HG03039 (cell line): ENCODE results near the gene FBXO48.
"Not testable (repeated sequence)": the region's sequence is repeated elsewhere in the genome, so short reads cannot be mapped to it uniquely, and the experiment has no call there.

Experiments
- ATAC-seq: cut with Tn5 transposase; IDR thresholded peaks from one replicate; pipeline ENCODE4 v1.9.1; 2021; ENCODE audit warnings: mild to moderate bottlenecking, moderate library complexity; ENCODE audit not compliant: unreplicated experiment

FBXO48 gene

GRCh38 chr2:68472796-68473414 is 5.8 kb upstream of the FBXO48 start:
- ATAC-seq = no peak

- no peak for ATAC-seq
These were observed 4.3 kb upstream of the FBXO48 start for GRCh38 chr2:68471385-68471784.

- no peak for ATAC-seq
These were observed 2.8 kb upstream of the FBXO48 start for GRCh38 chr2:68469935-68470334.

GRCh38 chr2:68468801-68469200 is 1.7 kb upstream of the FBXO48 start:
- ATAC-seq = no peak

- ATAC-seq = no peak
These were observed 367 bp downstream of the FBXO48 start for GRCh38 chr2:68466778-68467076.

- no peak for ATAC-seq
These were observed 725 bp downstream of the FBXO48 start for GRCh38 chr2:68466361-68466777.

GRCh38 chr2:68465081-68465916 is 1.8 kb downstream of the FBXO48 start:
- no peak for ATAC-seq

- ATAC-seq = no peak
These were observed 2.4 kb downstream of the FBXO48 start for GRCh38 chr2:68464651-68465050.

- ATAC-seq = no peak
These were observed 3.7 kb downstream of the FBXO48 start for GRCh38 chr2:68463287-68463877.

GRCh38 chr2:68458981-68459380 is 8.1 kb downstream of the FBXO48 start:
- no peak for ATAC-seq

- no peak for ATAC-seq
These were observed 10.9 kb downstream of the FBXO48 start for GRCh38 chr2:68456198-68456597.

GRCh38 chr2:68454719-68455118 is 12.4 kb downstream of the FBXO48 start:
- ATAC-seq = no peak

- no peak for ATAC-seq
These were observed 13.2 kb downstream of the FBXO48 start for GRCh38 chr2:68453761-68454360.

- ATAC-seq = no peak
These were observed 14.8 kb downstream of the FBXO48 start for GRCh38 chr2:68452158-68452900.

- ATAC-seq = no peak
These were observed 18.1 kb downstream of the FBXO48 start for GRCh38 chr2:68448671-68449653.

GRCh38 chr2:68447118-68447517 is 20.0 kb downstream of the FBXO48 start:
- no peak for ATAC-seq

- not testable (repeated sequence) for ATAC-seq
These were observed 20.7 kb downstream of the FBXO48 start for GRCh38 chr2:68446425-68446824.

- no peak for ATAC-seq
These were observed 25.1 kb downstream of the FBXO48 start for GRCh38 chr2:68441994-68442322.

GRCh38 chr2:68441179-68441993 is 25.7 kb downstream of the FBXO48 start:
- peak; percentile 97 for ATAC-seq
